ENCODE measurements around the gene SLC17A9. TPM values are rescaled to one million over a fixed set of nuclear protein-coding genes. Genes with fewer than 3 reads are reported as not detected.
A peak's percentile ranks its signal among the peaks of the same experiment; 100 is the strongest.

SLC17A9 gene
- polyA plus RNA-seq, 3 donors: 0.81 to 31.3 (median 0.82) TPM

- H3K27me3 ChIP-seq (ENCODE audit: control insufficient read depth in 2 of 2, insufficient read depth in 2 of 2, low read length in 2 of 2): peaks cover 13 to 60% of the 10 kb centered on the region in 2 donors
- H3K4me2 ChIP-seq (replicated peaks; ENCODE audit: extremely low read depth, low read length, poor library complexity, severe bottlenecking): no peak overlapping the region
- Mint-ChIP-seq H3K9me3 (peaks cover 0 to 8% (median 0%) of the 10 kb centered on the region in 7 donors), H3K27me3 (ENCODE audit: low read depth in 3 of 3) (peaks cover 58 to 84% (median 64%) of the 10 kb centered on the region in 3 donors), H3K27ac (no peak overlapping the region), H3K4me1 (peaks cover 5% of the 10 kb centered on the region), H3K4me3 (peak overlapping the region in 1 of 2 donors; percentile 40), H3K36me3 (no peaks in the 10 kb centered on the region)
- no peaks in the 10 kb centered on the region for H3K79me2 ChIP-seq (ENCODE audit: insufficient read depth, low read length)
- H2AFZ ChIP-seq (ENCODE audit: insufficient read depth, low read depth, low read length, poor library complexity, severe bottlenecking): no peak overlapping the region
- intact Hi-C loops (cut with micrococcal nuclease): no loop called here
- H3K9me3 ChIP-seq (replicated peaks in 1 of 2; ENCODE audit: control insufficient read depth in 1 of 2, insufficient read depth in 1 of 2, low read length in 2 of 2): peaks cover 4 to 6% of the 10 kb centered on the region in 2 donors
- TF ChIP-seq CTCF (IDR thresholded peaks at IDR 0.05): no peak
- H3K36me3 ChIP-seq (replicated peaks in 1 of 2; ENCODE audit: control insufficient read depth in 1 of 2, insufficient read depth in 2 of 2, low read length in 2 of 2): no peaks in the 10 kb centered on the region
- H4K20me1 ChIP-seq (ENCODE audit: insufficient read depth, low read length): no peaks in the 10 kb centered on the region
- WGBS (ENCODE audit: insufficient coverage): 23% methylated on average over 16 of the region's 16 CpGs
- no peaks in the 10 kb centered on the region for H3K4me1 ChIP-seq (ENCODE audit: control insufficient read depth in 1 of 2, insufficient read depth in 2 of 2, low read length in 2 of 2)
- no peak for DNase-seq
- no peak overlapping the region for H3K27ac ChIP-seq (ENCODE audit: low read depth in 1 of 2, low read length in 2 of 2)
- no peak overlapping the region for H3K4me3 ChIP-seq (replicated peaks in 1 of 3; ENCODE audit: low read depth in 2 of 3, low read length in 3 of 3)
- H3K9ac ChIP-seq (ENCODE audit: insufficient read depth, low read length, poor library complexity, severe bottlenecking): no peak overlapping the region
These were observed 47.1 kb downstream of the SLC17A9 start for GRCh38 chr20:62999580-62999979.

GRCh38 chr20:63000036-63000435 lies 47.5 kb downstream of the SLC17A9 start:
- no peak overlapping the region for H3K4me3 ChIP-seq (replicated peaks in 1 of 3; ENCODE audit: low read depth in 2 of 3, low read length in 3 of 3)
- DNase-seq: no peak
- H3K27me3 ChIP-seq (ENCODE audit: control insufficient read depth in 2 of 2, insufficient read depth in 2 of 2, low read length in 2 of 2): peaks cover 18 to 64% of the 10 kb centered on the region in 2 donors
- TF ChIP-seq CTCF (IDR thresholded peaks at IDR 0.05): no peak
- peak overlapping the region in 1 of 2 donors; percentile 40 for H3K4me3 Mint-ChIP-seq
- no peaks in the 10 kb centered on the region for H3K36me3 ChIP-seq (replicated peaks in 1 of 2; ENCODE audit: control insufficient read depth in 1 of 2, insufficient read depth in 2 of 2, low read length in 2 of 2)
- no peak overlapping the region for H2AFZ ChIP-seq (ENCODE audit: insufficient read depth, low read depth, low read length, poor library complexity, severe bottlenecking)
- H3K4me1 ChIP-seq (ENCODE audit: control insufficient read depth in 1 of 2, insufficient read depth in 2 of 2, low read length in 2 of 2): no peaks in the 10 kb centered on the region
- H3K4me2 ChIP-seq (replicated peaks; ENCODE audit: extremely low read depth, low read length, poor library complexity, severe bottlenecking): no peak overlapping the region
- no peaks in the 10 kb centered on the region for H3K79me2 ChIP-seq (ENCODE audit: insufficient read depth, low read length)
- H3K27ac Mint-ChIP-seq: no peak overlapping the region
- peaks cover 57 to 84% (median 66%) of the 10 kb centered on the region in 3 donors for H3K27me3 Mint-ChIP-seq (ENCODE audit: low read depth in 3 of 3)
- H3K9me3 ChIP-seq (replicated peaks in 1 of 2; ENCODE audit: control insufficient read depth in 1 of 2, insufficient read depth in 1 of 2, low read length in 2 of 2): peaks cover 4 to 6% of the 10 kb centered on the region in 2 donors
- H3K27ac ChIP-seq (ENCODE audit: low read depth in 1 of 2, low read length in 2 of 2): no peak overlapping the region
- intact Hi-C loops (cut with micrococcal nuclease): no loop called here
- no peaks in the 10 kb centered on the region for H4K20me1 ChIP-seq (ENCODE audit: insufficient read depth, low read length)
- H3K9ac ChIP-seq (ENCODE audit: insufficient read depth, low read length, poor library complexity, severe bottlenecking): no peak overlapping the region
- H3K4me1 Mint-ChIP-seq: peaks cover 5% of the 10 kb centered on the region
- WGBS (ENCODE audit: insufficient coverage): 91% methylated on average over 14 of the region's 14 CpGs
- no peaks in the 10 kb centered on the region for H3K36me3 Mint-ChIP-seq
- H3K9me3 Mint-ChIP-seq: peaks cover 0 to 8% (median 0%) of the 10 kb centered on the region in 7 donors
